IMR-90 (cell line): ENCODE measurements around the gene IER5. TPM values are rescaled to one million over a fixed set of nuclear protein-coding genes. Genes with fewer than 3 reads are reported as not detected.

Experiments
- ATAC-seq: fragments of 200-7000 bp; cut with Tn5 transposase; 2 replicates; pipeline ENCODE4 v1.9.1; 2020; ENCODE audit warnings: low read depth, mild to moderate bottlenecking, moderate library complexity
- BruUV-seq: library from RNA; stranded (reverse); fragments of 400-500 nt; replicated peaks from 2 replicates; lab custom pipeline; 2021; lab: Mats Ljungman, UMichigan
- CTCF ChIA-PET: fragments of 300-600 bp; formaldehyde crosslinking; extraction: SDS; loops from one replicate; lab custom pipeline; 2021; ENCODE audit warnings: antibody characterized with exemption; lab: Yijun Ruan, JAX
- POLR2A ChIA-PET: fragments of 300-600 bp; sonication (Branson Sonifier 250); formaldehyde crosslinking; loops from one replicate; lab custom pipeline; 2022; ENCODE audit warnings: antibody characterized with exemption; ENCODE audit not compliant: unreplicated experiment; lab: Charles Lee
- DNase-seq: peaks from one replicate; pipeline ENCODE4 v3.0.0; 2013
- H2AFZ ChIP-seq: replicated peaks from 2 replicates; pipeline ENCODE3; 2013; ENCODE audit warnings: low read length, mild to moderate bottlenecking; ENCODE audit not compliant: poor library complexity
- H2AK5ac ChIP-seq: 2 replicates; pipeline ENCODE4 v1.6.1; 2013; ENCODE audit warnings: low read depth, low read length, inconsistent platforms
- H2AK9ac ChIP-seq: replicated peaks from 2 replicates; pipeline ENCODE3; 2013; ENCODE audit warnings: mild to moderate bottlenecking, low read depth, low read length, moderate library complexity; ENCODE audit not compliant: poor library complexity
- H2BK120ac ChIP-seq: 2 replicates; pipeline ENCODE4 v1.6.1; 2013; ENCODE audit warnings: low read depth, low read length, inconsistent platforms
- H2BK15ac ChIP-seq: 3 replicates; pipeline ENCODE4 v1.6.1; 2013; ENCODE audit warnings: low read depth, low read length, inconsistent platforms
- H2BK20ac ChIP-seq: 2 replicates; pipeline ENCODE4 v1.6.1; 2013; ENCODE audit warnings: low read depth, mild to moderate bottlenecking, inconsistent platforms, low read length, moderate library complexity
- H2BK5ac ChIP-seq: 2 replicates; pipeline ENCODE4 v1.6.1; 2013; ENCODE audit warnings: mild to moderate bottlenecking, low read depth, low read length, inconsistent platforms; ENCODE audit not compliant: poor library complexity, severe bottlenecking
- H3K14ac ChIP-seq: replicated peaks from 2 replicates; pipeline ENCODE4 v1.6.1; 2013; ENCODE audit warnings: low read depth, low read length, inconsistent platforms
- H3K18ac ChIP-seq: 2 replicates; pipeline ENCODE4 v1.6.1; 2013; ENCODE audit warnings: low read depth, low read length, control low read depth
- H3K23ac ChIP-seq: 2 replicates; pipeline ENCODE4 v1.6.1; 2013; ENCODE audit warnings: low read depth, low read length, inconsistent platforms
- H3K27ac ChIP-seq: 2 replicates; pipeline ENCODE4 v1.5.1; 2013; ENCODE audit warnings: mild to moderate bottlenecking, control low read depth, low read length; ENCODE audit not compliant: insufficient read depth
- H3K27me3 ChIP-seq: 2 replicates; pipeline ENCODE4 v1.6.1; 2013; ENCODE audit warnings: low read length; ENCODE audit not compliant: control insufficient read depth, insufficient read depth
- H3K36me3 ChIP-seq: 2 replicates; pipeline ENCODE4 v1.6.1; 2013; ENCODE audit warnings: low read length, mixed read lengths; ENCODE audit not compliant: control insufficient read depth, insufficient read depth
- H3K4ac ChIP-seq: 2 replicates; pipeline ENCODE4 v1.6.1; 2013; ENCODE audit warnings: low read depth, low read length, inconsistent platforms
- H3K4me1 ChIP-seq: 2 replicates; pipeline ENCODE4 v1.6.1; 2013; ENCODE audit warnings: low read length, mixed read lengths; ENCODE audit not compliant: control insufficient read depth, insufficient read depth
- H3K4me2 ChIP-seq: 2 replicates; pipeline ENCODE4 v1.6.1; 2013; ENCODE audit warnings: low read depth, mild to moderate bottlenecking, control low read depth, low read length, moderate library complexity
- H3K4me3 ChIP-seq: 2 replicates; pipeline ENCODE4 v1.5.1; 2013; ENCODE audit warnings: low read depth, mild to moderate bottlenecking, control low read depth, low read length, moderate library complexity; ENCODE audit not compliant: insufficient read depth
- H3K56ac ChIP-seq: 2 replicates; pipeline ENCODE4 v1.6.1; 2013; ENCODE audit warnings: low read length, inconsistent platforms; ENCODE audit not compliant: insufficient read depth; ENCODE audit errors: extremely low read depth
- H3K79me1 ChIP-seq, 2 experiments: 2 replicates each; pipeline ENCODE4 v1.6.1; 2013; ENCODE audit warnings: low read length in 2 of 2, inconsistent platforms in 1 of 2, low read depth in 1 of 2
- H3K9ac ChIP-seq: 2 replicates; pipeline ENCODE4 v1.6.1; 2013; ENCODE audit warnings: low read depth, low read length, control low read depth
- H3K9me1 ChIP-seq: 2 replicates; pipeline ENCODE4 v1.6.1; 2013; ENCODE audit warnings: low read length, inconsistent platforms; ENCODE audit not compliant: insufficient read depth
- H3K9me3 ChIP-seq: 2 replicates; pipeline ENCODE4 v1.6.1; 2013; ENCODE audit warnings: low read length; ENCODE audit not compliant: control insufficient read depth, insufficient read depth
- H4K20me1 ChIP-seq: 2 replicates; pipeline ENCODE4 v1.6.1; 2013; ENCODE audit warnings: low read length, inconsistent platforms; ENCODE audit not compliant: insufficient read depth
- H4K5ac ChIP-seq: 2 replicates; pipeline ENCODE4 v1.6.1; 2013; ENCODE audit warnings: mild to moderate bottlenecking, low read depth, low read length, control low read depth
- H4K8ac ChIP-seq, 2 experiments: 2 replicates each; pipeline ENCODE4 v1.6.1; 2013; ENCODE audit warnings: low read depth in 2 of 2, low read length in 2 of 2, control low read depth in 1 of 2, inconsistent platforms in 1 of 2
- H4K91ac ChIP-seq: 2 replicates; pipeline ENCODE4 v1.6.1; 2013; ENCODE audit warnings: low read depth, low read length, inconsistent platforms; ENCODE audit not compliant: insufficient read depth
- SMC3 ChIP-seq: fragments of 150-350 bp; IDR thresholded peaks from 2 replicates; pipeline ENCODE4 v1.6.1; 2016; ENCODE audit warnings: low read depth, mild to moderate bottlenecking, antibody characterized with exemption, low read length, moderate library complexity
- WGBS, 2 experiments: methylation state at CpG; one replicate each; pipeline versions ENCODE4 v1.1.5 to v1.1.7; 2013; ENCODE audit warnings: missing lambda C conversion rate in 2 of 2; ENCODE audit not compliant: insufficient read length in 1 of 2; ENCODE audit errors: extremely low coverage in 2 of 2; 5-methylcytosine and 5-hydroxymethylcytosine counted together
- dilution Hi-C: fragments of 300-500 bp; cut with HindIII; formaldehyde crosslinking; loops from one replicate; pipeline ENCODE4 v1.14.3; 2018; ENCODE audit warnings: low sequenced_read_pairs; ENCODE audit not compliant: unreplicated experiment
- in situ Hi-C: fragments of 300-500 bp; cut with MboI; formaldehyde crosslinking; loops from 3 replicates; pipeline ENCODE4 v1.14.3; 2019; ENCODE audit warnings: low sequenced_read_pairs, inconsistent platforms, mixed read lengths
- intact Hi-C: fragments of 100-400 bp; cut with micrococcal nuclease; formaldehyde crosslinking; loops from 2 replicates; pipeline ENCODE4 v1.10.0; 2022
- polyA plus RNA-seq, 3 experiments: library from polyadenylated mRNA; depleted of rRNA; stranded (reverse); fragments of >200 nt; gene quantifications; 2 replicates each; pipeline ENCODE4 v1.2.3, GENCODE V29; 2012; ENCODE audit warnings: low replicate concordance in 1 of 3
- total RNA-seq: library from RNA; depleted of rRNA; stranded (reverse); fragments of >200 nt; gene quantifications from 2 replicates; pipeline ENCODE4 v1.2.3, GENCODE V29; 2012

Gene IER5
- total and polyA plus RNA-seq, 2 of the 4 experiments (the other 2 are of a cell fraction) = 15.8 to 27.1 TPM

- H2AK5ac ChIP-seq = no peak overlapping the region
- H2AFZ ChIP-seq = no peak overlapping the region
- in situ Hi-C loops (no loop called here), intact Hi-C loops (no loop called here), dilution Hi-C loops (no loop called here)
- no CpG with 5 or more reads among the region's 1 CpG for WGBS, 2 experiments
- H3K79me1 ChIP-seq = no peaks in the 10 kb centered on the region
- no peak overlapping the region for H3K23ac ChIP-seq
- H4K5ac ChIP-seq = no peak overlapping the region
- no peak overlapping the region for H3K4ac ChIP-seq
- POLR2A ChIA-PET = no interaction called here
- BruUV-seq = no TSS peak
- H4K91ac ChIP-seq = no peak overlapping the region
- H3K9me3 ChIP-seq = no peaks in the 10 kb centered on the region
- H4K20me1 ChIP-seq = no peaks in the 10 kb centered on the region
- peaks cover 3% of the 10 kb centered on the region for H3K4me1 ChIP-seq
- H2BK15ac ChIP-seq = no peak overlapping the region
- H3K18ac ChIP-seq = no peak overlapping the region
- no peak for ATAC-seq
- H2AK9ac ChIP-seq = no peak overlapping the region
- no peak overlapping the region for H3K4me3 ChIP-seq
- H4K8ac ChIP-seq = no peak overlapping the region
- H2BK120ac ChIP-seq = no peak overlapping the region
- H3K14ac ChIP-seq = no peak overlapping the region
- no peak overlapping the region for H2BK5ac ChIP-seq
- H3K56ac ChIP-seq = no peak overlapping the region
- CTCF ChIA-PET = no interaction called here
- no peak overlapping the region for H3K9ac ChIP-seq
- no peak overlapping the region for H2BK20ac ChIP-seq
- H3K27ac ChIP-seq = no peak overlapping the region
- DNase-seq = no peak
- H3K4me2 ChIP-seq = no peak overlapping the region
- no peaks in the 10 kb centered on the region for H3K9me1 ChIP-seq
- no peak for TF ChIP-seq SMC3
- H3K36me3 ChIP-seq = no peaks in the 10 kb centered on the region
- no peaks in the 10 kb centered on the region for H3K27me3 ChIP-seq
Observed at GRCh38 chr1:181064702-181065101, 23.8 kb upstream of the IER5 start.
